Neural progenitor cell (in vitro differentiated cells): Measurements from ENCODE around the gene FN3KRP. TPM values are rescaled to one million over a fixed set of nuclear protein-coding genes. Genes with fewer than 3 reads are reported as not detected.

ENCODE experiments used
- DNase-seq: peaks from one replicate; pipeline ENCODE4 v3.0.0-alpha.2; 2016; ENCODE audit warnings: low spot score
- H2AFZ ChIP-seq: fragments of 200-600 bp; sonication (generic); replicated peaks from 2 replicates; pipeline ENCODE4 v1.6.1; 2016; ENCODE audit warnings: antibody characterized with exemption
- H3F3A ChIP-seq: fragments of 200-600 bp; sonication (generic); 2 replicates; pipeline ENCODE4 v1.6.1; 2016; ENCODE audit warnings: antibody characterized with exemption, low read depth
- H3K27ac ChIP-seq: fragments of 200-600 bp; sonication (generic); 2 replicates; pipeline ENCODE4 v1.5.1; 2016; ENCODE audit warnings: mild to moderate bottlenecking
- H3K27me3 ChIP-seq: fragments of 200-600 bp; sonication (generic); 2 replicates; pipeline ENCODE4 v1.6.1; 2016; ENCODE audit warnings: mild to moderate bottlenecking, moderate library complexity
- H3K36me3 ChIP-seq: fragments of 200-600 bp; sonication (generic); 2 replicates; pipeline ENCODE4 v1.5.1; 2016
- H3K4me1 ChIP-seq: fragments of 200-600 bp; sonication (generic); 2 replicates; pipeline ENCODE4 v1.6.1; 2016; ENCODE audit warnings: mixed run types
- H3K4me2 ChIP-seq: fragments of 200-600 bp; sonication (generic); 2 replicates; pipeline ENCODE4 v1.6.1; 2016
- H3K4me3 ChIP-seq: fragments of 200-600 bp; sonication (generic); 2 replicates; pipeline ENCODE4 v1.5.1; 2016
- H3K79me2 ChIP-seq: fragments of 200-600 bp; sonication (generic); 2 replicates; pipeline ENCODE4 v1.6.1; 2016; ENCODE audit warnings: low read depth
- H3K9ac ChIP-seq: fragments of 200-600 bp; sonication (generic); 2 replicates; pipeline ENCODE4 v1.6.1; 2016
- H3K9me3 ChIP-seq: fragments of 200-600 bp; sonication (generic); 2 replicates; pipeline ENCODE4 v1.5.1; 2016; ENCODE audit warnings: low read depth
- H4K20me1 ChIP-seq: fragments of 200-600 bp; sonication (generic); 2 replicates; pipeline ENCODE4 v1.6.1; 2016; ENCODE audit warnings: low read depth
- H3K27ac Mint-ChIP-seq: 3 replicates; pipeline ENCODE4 v1.8.0; 2021; ENCODE audit warnings: mixed read lengths
- H3K27me3 Mint-ChIP-seq: 2 replicates; pipeline ENCODE4 v1.8.0; 2022; ENCODE audit warnings: low read depth, mild to moderate bottlenecking, inconsistent platforms, moderate library complexity, mixed read lengths; ENCODE audit not compliant: insufficient read depth
- H3K36me3 Mint-ChIP-seq: 3 replicates; pipeline ENCODE4 v1.8.0; 2021; ENCODE audit warnings: mixed read lengths
- H3K4me1 Mint-ChIP-seq: 3 replicates; pipeline ENCODE4 v1.8.0; 2021; ENCODE audit warnings: mixed read lengths
- H3K4me3 Mint-ChIP-seq: 3 replicates; pipeline ENCODE4 v1.8.0; 2021; ENCODE audit warnings: mild to moderate bottlenecking, moderate library complexity, mixed read lengths
- H3K9me3 Mint-ChIP-seq: 3 replicates; pipeline ENCODE4 v1.8.0; 2020; ENCODE audit warnings: mixed read lengths
- EZH2 ChIP-seq: fragments of 200-600 bp; sonication (generic); IDR thresholded peaks from 2 replicates; pipeline ENCODE4 v1.6.1; 2017; ENCODE audit warnings: antibody characterized with exemption, mild to moderate bottlenecking, moderate library complexity
- EZH2phosphoT487 ChIP-seq: fragments of 200-600 bp; sonication (generic); IDR thresholded peaks from 2 replicates; pipeline ENCODE4 v1.6.1; 2017; ENCODE audit warnings: antibody characterized with exemption
- total RNA-seq: library from RNA; depleted of rRNA; stranded (reverse); fragments of >200 nt; gene quantifications from 2 replicates; pipeline ENCODE4 v1.2.3, GENCODE V29; 2015; ENCODE audit warnings: low replicate concordance
- TF ChIP-seq, protein P1 (sequence below): fragments of 200-600 bp; sonication (generic); IDR thresholded peaks from 2 replicates; pipeline ENCODE4 v1.5.1; 2017; ENCODE audit warnings: antibody characterized with exemption, mild to moderate bottlenecking

The FN3KRP gene
- total RNA-seq, 1 donor from 2014 or later = 19.2 TPM

- H3K27ac ChIP-seq = no peak within 1 kb of the TSS
- no peak within 1 kb of the TSS for H3K9ac ChIP-seq
- no peaks in the 10 kb centered on the region for H3K9me3 ChIP-seq
- H3K4me1 Mint-ChIP-seq = peaks cover 9% of the 10 kb centered on the region
- DNase-seq = peak; percentile 99
- H3K27me3 Mint-ChIP-seq = peaks cover 32% of the 10 kb centered on the region
- H3K36me3 ChIP-seq = no peaks in the 10 kb centered on the region
- peaks cover 6% of the 10 kb centered on the region for H3F3A ChIP-seq
- no peaks in the 10 kb centered on the region for H3K79me2 ChIP-seq
- H3K27ac Mint-ChIP-seq = no peak within 1 kb of the TSS
- peak; percentile 68 for TF ChIP-seq EZH2
- TF ChIP-seq, protein P1, sequence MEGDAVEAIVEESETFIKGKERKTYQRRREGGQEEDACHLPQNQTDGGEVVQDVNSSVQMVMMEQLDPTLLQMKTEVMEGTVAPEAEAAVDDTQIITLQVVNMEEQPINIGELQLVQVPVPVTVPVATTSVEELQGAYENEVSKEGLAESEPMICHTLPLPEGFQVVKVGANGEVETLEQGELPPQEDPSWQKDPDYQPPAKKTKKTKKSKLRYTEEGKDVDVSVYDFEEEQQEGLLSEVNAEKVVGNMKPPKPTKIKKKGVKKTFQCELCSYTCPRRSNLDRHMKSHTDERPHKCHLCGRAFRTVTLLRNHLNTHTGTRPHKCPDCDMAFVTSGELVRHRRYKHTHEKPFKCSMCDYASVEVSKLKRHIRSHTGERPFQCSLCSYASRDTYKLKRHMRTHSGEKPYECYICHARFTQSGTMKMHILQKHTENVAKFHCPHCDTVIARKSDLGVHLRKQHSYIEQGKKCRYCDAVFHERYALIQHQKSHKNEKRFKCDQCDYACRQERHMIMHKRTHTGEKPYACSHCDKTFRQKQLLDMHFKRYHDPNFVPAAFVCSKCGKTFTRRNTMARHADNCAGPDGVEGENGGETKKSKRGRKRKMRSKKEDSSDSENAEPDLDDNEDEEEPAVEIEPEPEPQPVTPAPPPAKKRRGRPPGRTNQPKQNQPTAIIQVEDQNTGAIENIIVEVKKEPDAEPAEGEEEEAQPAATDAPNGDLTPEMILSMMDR = no peak
- H2AFZ ChIP-seq = peak within 1 kb of the TSS; percentile 96
- peak within 1 kb of the TSS; percentile 94 for H3K4me3 Mint-ChIP-seq
- peaks cover 8% of the 10 kb centered on the region for H4K20me1 ChIP-seq
- H3K9me3 Mint-ChIP-seq = peaks cover 22% of the 10 kb centered on the region
- peaks cover 10% of the 10 kb centered on the region for H3K36me3 Mint-ChIP-seq
- H3K4me2 ChIP-seq = peak within 1 kb of the TSS; percentile 99
- peaks cover 58% of the 10 kb centered on the region for H3K27me3 ChIP-seq
- H3K4me1 ChIP-seq = peaks cover 4% of the 10 kb centered on the region
- peak within 1 kb of the TSS; percentile 77 for H3K4me3 ChIP-seq
These were observed 18.2 kb upstream of the FN3KRP start, which contains the start of gene RAB40B for GRCh38 chr17:82698065-82698973. RAB40B (minus strand) TSS chr17:82698698; CDS start chr17:82698596, 102 bp downstream.

GRCh38 chr17:82698974-82699442 is 17.5 kb upstream of the FN3KRP start:
- Histone ChIP-seq H3K9ac (no peak overlapping the region), H3K79me2 (no peaks in the 10 kb centered on the region), H3K4me1 (peaks cover 4% of the 10 kb centered on the region), H3K9me3 (no peaks in the 10 kb centered on the region), H3K4me3 (peak overlapping the region; percentile 73), H3K27me3 (peaks cover 58% of the 10 kb centered on the region), H3K4me2 (peak overlapping the region; percentile 75), H2AFZ (peak overlapping the region; percentile 96), H3F3A (peaks cover 6% of the 10 kb centered on the region), H3K36me3 (no peaks in the 10 kb centered on the region), H4K20me1 (peaks cover 8% of the 10 kb centered on the region), H3K27ac (no peak overlapping the region)
- Mint-ChIP-seq H3K4me1 (peaks cover 9% of the 10 kb centered on the region), H3K27me3 (peaks cover 30% of the 10 kb centered on the region), H3K27ac (no peak overlapping the region), H3K4me3 (peak overlapping the region; percentile 94), H3K9me3 (peaks cover 18% of the 10 kb centered on the region), H3K36me3 (peaks cover 9% of the 10 kb centered on the region)
- no peak for DNase-seq
- no peak for TF ChIP-seq EZH2phosphoT487
- TF ChIP-seq, protein P1 = no peak
- TF ChIP-seq EZH2 = no peak

GRCh38 chr17:82699551-82699950 is 17.0 kb upstream of the FN3KRP start:
- Histone ChIP-seq H3K36me3 (no peaks in the 10 kb centered on the region), H3K4me3 (no peak overlapping the region), H3K9ac (no peak overlapping the region), H3K9me3 (no peaks in the 10 kb centered on the region), H3K27ac (no peak overlapping the region), H3K79me2 (no peaks in the 10 kb centered on the region), H3K4me2 (no peak overlapping the region), H3K27me3 (peaks cover 58% of the 10 kb centered on the region), H3K4me1 (peaks cover 4% of the 10 kb centered on the region), H2AFZ (no peak overlapping the region), H3F3A (peaks cover 6% of the 10 kb centered on the region), H4K20me1 (peaks cover 8% of the 10 kb centered on the region)
- peaks cover 9% of the 10 kb centered on the region for H3K4me1 Mint-ChIP-seq
- DNase-seq = no peak
- H3K4me3 Mint-ChIP-seq = peak overlapping the region; percentile 94
- H3K27ac Mint-ChIP-seq = no peak overlapping the region
- H3K9me3 Mint-ChIP-seq = peaks cover 13% of the 10 kb centered on the region
- H3K27me3 Mint-ChIP-seq = peaks cover 30% of the 10 kb centered on the region
- TF ChIP-seq EZH2phosphoT487 = no peak
- no peak for TF ChIP-seq EZH2
- TF ChIP-seq, protein P1 = no peak
- H3K36me3 Mint-ChIP-seq = peaks cover 7% of the 10 kb centered on the region
